Fibroblast of pulmonary artery (primary cell): ENCODE data around the gene IFT172.

Experiments
- DNase-seq: peaks from one replicate; pipeline ENCODE4 v3.0.0-alpha.2; 2010; ENCODE audit warnings: low read depth
- H3K4me3 ChIP-seq: replicated peaks from 2 replicates; pipeline ENCODE4 v1.5.1; 2011; ENCODE audit warnings: low read depth, mild to moderate bottlenecking, control low read depth, low read length, moderate library complexity
- CTCF ChIP-seq: IDR thresholded peaks from 2 replicates; pipeline ENCODE4 v1.5.1; 2011; ENCODE audit warnings: mild to moderate bottlenecking, control low read depth, low read length, inconsistent platforms; ENCODE audit errors: missing control alignments

Gene IFT172

GRCh38 chr2:27461118-27461517 lies 28.4 kb downstream of the IFT172 start:
- TF ChIP-seq CTCF, result no peak
- DNase-seq, result no peak
- H3K4me3 ChIP-seq, result no peak overlapping the region

- no peak for TF ChIP-seq CTCF
- DNase-seq, result no peak
- no peak overlapping the region for H3K4me3 ChIP-seq
Measured at GRCh38 chr2:27453968-27454367, 35.6 kb downstream of the IFT172 start.

- H3K4me3 ChIP-seq, result no peak overlapping the region
- no peak for TF ChIP-seq CTCF
- DNase-seq, result no peak
Measured at GRCh38 chr2:27451095-27451494, 38.4 kb downstream of the IFT172 start.

GRCh38 chr2:27448381-27448780 lies 41.2 kb downstream of the IFT172 start:
- DNase-seq, result no peak
- no peak for TF ChIP-seq CTCF
- H3K4me3 ChIP-seq, result no peak overlapping the region

- TF ChIP-seq CTCF, result no peak
- no peak for DNase-seq
- H3K4me3 ChIP-seq, result no peak overlapping the region
Measured at GRCh38 chr2:27446057-27446456, 43.5 kb downstream of the IFT172 start.

GRCh38 chr2:27445615-27446014 lies 43.9 kb downstream of the IFT172 start:
- TF ChIP-seq CTCF, result no peak
- H3K4me3 ChIP-seq, result no peak overlapping the region

GRCh38 chr2:27445155-27445554 lies 44.4 kb downstream of the IFT172 start:
- DNase-seq, result no peak
- no peak for TF ChIP-seq CTCF
- H3K4me3 ChIP-seq, result no peak overlapping the region

More at GRCh38 chr2:27445615-27446014, 43.9 kb downstream of the IFT172 start:
- no peak for DNase-seq
